Adrenal gland (tissue), 12 donors: ENCODE data around the gene ALKAL2. TPM values are rescaled to one million over a fixed set of nuclear protein-coding genes. Genes with fewer than 3 reads are reported as not detected.

Source experiments
- DNase-seq, 7 donors: peaks; one replicate each; pipeline ENCODE4 v3.0.0-alpha.2; 2019 to 2020
- H3K27ac ChIP-seq, 5 donors: fragments of 200-600 bp; sonication (generic) in 4 of 5; 1 replicate in 3 of 5; 2 replicates in 2 of 5; pipeline versions ENCODE4 v1.5.1 to v1.8.0; 2016 to 2020; ENCODE audit warnings: mild to moderate bottlenecking in 1 of 5
- H3K27me3 ChIP-seq: fragments of 200-600 bp; 2 replicates; pipeline ENCODE4 v1.8.0; 2021
- H3K36me3 ChIP-seq, 2 donors: fragments of 200-600 bp; replicated peaks in 1 of 2; 1 replicate in 1 of 2; 2 replicates in 1 of 2; pipeline versions ENCODE4 v1.5.1 to v1.8.0; 2018 to 2022
- H3K4me1 ChIP-seq, 2 donors: fragments of 200-600 bp; replicated peaks in 1 of 2; 1 replicate in 1 of 2; 2 replicates in 1 of 2; pipeline versions ENCODE4 v1.5.1 to v1.8.0; 2018 to 2021
- H3K4me3 ChIP-seq, 4 donors: fragments of 200-600 bp; sonication (generic) in 3 of 4; one replicate each; pipeline ENCODE4 v1.5.1; 2016 to 2018
- H3K9me3 ChIP-seq, 3 donors: fragments of 200-600 bp; sonication (generic) in 1 of 3; replicated peaks in 1 of 3; 1 replicate in 2 of 3; 2 replicates in 1 of 3; pipeline versions ENCODE4 v1.5.1 to v1.8.0; 2016 to 2021
- POLR2A ChIP-seq, 2 donors: fragments of 450-650 bp; IDR thresholded peaks; one replicate each; pipeline ENCODE4 v1.6.1; 2017; ENCODE audit warnings: antibody characterized with exemption in 2 of 2, mild to moderate bottlenecking in 2 of 2, moderate library complexity in 1 of 2
- WGBS, 4 donors: extraction: QIAGEN DNeasy Blood & Tissue Kit in 2 of 4; methylation state at CpG; one replicate each; pipeline versions ENCODE4 v1.1.5 to v1.1.7; 2013 to 2017; 5-methylcytosine and 5-hydroxymethylcytosine counted together
- intact Hi-C, 2 donors: fragments of 100-400 bp; cut with DNase I; formaldehyde crosslinking; loops; one replicate each; pipeline versions ENCODE4 v1.14.1 to v1.15.0; 2022 to 2023
- polyA plus RNA-seq, 3 donors: library from polyadenylated mRNA; stranded (reverse); fragments of 200-250 nt in 2 of 3; fragments of 350-450 nt in 1 of 3; fragmentation: Illumina TruSeq in 1 of 3; extraction: RNeasy Lipid Tissue Mini Kit (QIAGEN cat#74804) in 1 of 3; gene quantifications; one replicate each; pipeline ENCODE4 v1.2.3, GENCODE V29; 2013 to 2014
- total RNA-seq, 9 donors: library from RNA; depleted of rRNA in 4 of 9; stranded (reverse); fragments of >200 nt in 4 of 9; fragments of 120-200 nt in 1 of 9; fragmentation: NEBNext Ultra II Directional in 1 of 9; extraction: Animal tissue kit (Norgen Biotek cat#: 25700) in 1 of 9; gene quantifications; one replicate each; pipeline versions ENCODE4 v1.1.0 to v1.2.4, GENCODE V29; 2013 to 2023
- TF ChIP-seq, protein P1 (sequence below), 6 experiments: fragments of 450-650 bp in 4 of 6; fragments of 200-600 bp in 2 of 6; sonication (generic) in 1 of 6; IDR thresholded peaks; 1 replicate in 5 of 6; 2 replicates in 1 of 6; pipeline versions ENCODE4 v1.5.1 to v1.8.0; 2016 to 2021; ENCODE audit warnings: antibody characterized with exemption in 6 of 6, mild to moderate bottlenecking in 2 of 6, moderate library complexity in 1 of 6
- donor health status: healthy with polysubstance abuse.
- donor health status: Bipolar disorder and iron deficiency.
- donor health status: DM: yes; HTN: yes; CAD: no.
- donor health status: DM: no; HTN: no; CAD: no.
- donor health status: DM: no; HTN: no; CAD: no.
- donor health status: DM: yes; HTN: yes; CAD: no.

ALKAL2 gene
- total and polyA plus RNA-seq, 12 donors: 40.3 to 316 (median 141) TPM

DNA sequence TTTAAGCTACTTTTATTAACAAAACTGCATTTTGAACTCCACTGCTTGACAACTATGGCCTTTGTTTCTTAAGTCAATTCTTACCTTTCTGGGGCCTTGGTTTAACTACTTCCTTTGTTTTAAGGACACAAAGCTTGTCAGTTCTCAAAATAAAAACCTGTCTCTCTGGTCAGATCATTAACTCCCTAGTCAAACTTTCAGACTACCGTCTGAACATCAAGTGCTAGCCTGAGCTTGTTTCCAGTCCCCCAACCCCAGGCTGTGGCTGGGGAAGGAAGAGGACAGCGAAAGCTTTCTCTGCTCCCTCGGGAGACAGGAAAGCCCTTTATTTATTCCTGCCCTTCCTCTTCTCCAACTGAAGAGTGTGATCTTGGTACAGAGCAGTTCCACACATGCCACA is 25.8 kb downstream of the ALKAL2 start:
- intact Hi-C loops: no loop called here
- Histone ChIP-seq H3K36me3 (no peaks in the 10 kb centered on the region), H3K27me3 (no peaks in the 10 kb centered on the region), H3K9me3 (peaks cover 0 to 4% (median 0%) of the 10 kb centered on the region in 3 donors), H3K4me3 (no peak overlapping the region), H3K27ac (peak overlapping the region; percentile 16 to 85 (median 32)), H3K4me1 (peaks cover 6 to 48% of the 10 kb centered on the region in 2 donors)
- TF ChIP-seq, protein P1, sequence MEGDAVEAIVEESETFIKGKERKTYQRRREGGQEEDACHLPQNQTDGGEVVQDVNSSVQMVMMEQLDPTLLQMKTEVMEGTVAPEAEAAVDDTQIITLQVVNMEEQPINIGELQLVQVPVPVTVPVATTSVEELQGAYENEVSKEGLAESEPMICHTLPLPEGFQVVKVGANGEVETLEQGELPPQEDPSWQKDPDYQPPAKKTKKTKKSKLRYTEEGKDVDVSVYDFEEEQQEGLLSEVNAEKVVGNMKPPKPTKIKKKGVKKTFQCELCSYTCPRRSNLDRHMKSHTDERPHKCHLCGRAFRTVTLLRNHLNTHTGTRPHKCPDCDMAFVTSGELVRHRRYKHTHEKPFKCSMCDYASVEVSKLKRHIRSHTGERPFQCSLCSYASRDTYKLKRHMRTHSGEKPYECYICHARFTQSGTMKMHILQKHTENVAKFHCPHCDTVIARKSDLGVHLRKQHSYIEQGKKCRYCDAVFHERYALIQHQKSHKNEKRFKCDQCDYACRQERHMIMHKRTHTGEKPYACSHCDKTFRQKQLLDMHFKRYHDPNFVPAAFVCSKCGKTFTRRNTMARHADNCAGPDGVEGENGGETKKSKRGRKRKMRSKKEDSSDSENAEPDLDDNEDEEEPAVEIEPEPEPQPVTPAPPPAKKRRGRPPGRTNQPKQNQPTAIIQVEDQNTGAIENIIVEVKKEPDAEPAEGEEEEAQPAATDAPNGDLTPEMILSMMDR (IDR thresholded peaks at IDR 0.05): no peak
- no peak for TF ChIP-seq POLR2A (IDR thresholded peaks at IDR 0.05)
- DNase-seq: no peak
- 60 to 81% (median 79%) methylated on average over 3 of the region's 3 CpGs for WGBS, 4 donors

DNA sequence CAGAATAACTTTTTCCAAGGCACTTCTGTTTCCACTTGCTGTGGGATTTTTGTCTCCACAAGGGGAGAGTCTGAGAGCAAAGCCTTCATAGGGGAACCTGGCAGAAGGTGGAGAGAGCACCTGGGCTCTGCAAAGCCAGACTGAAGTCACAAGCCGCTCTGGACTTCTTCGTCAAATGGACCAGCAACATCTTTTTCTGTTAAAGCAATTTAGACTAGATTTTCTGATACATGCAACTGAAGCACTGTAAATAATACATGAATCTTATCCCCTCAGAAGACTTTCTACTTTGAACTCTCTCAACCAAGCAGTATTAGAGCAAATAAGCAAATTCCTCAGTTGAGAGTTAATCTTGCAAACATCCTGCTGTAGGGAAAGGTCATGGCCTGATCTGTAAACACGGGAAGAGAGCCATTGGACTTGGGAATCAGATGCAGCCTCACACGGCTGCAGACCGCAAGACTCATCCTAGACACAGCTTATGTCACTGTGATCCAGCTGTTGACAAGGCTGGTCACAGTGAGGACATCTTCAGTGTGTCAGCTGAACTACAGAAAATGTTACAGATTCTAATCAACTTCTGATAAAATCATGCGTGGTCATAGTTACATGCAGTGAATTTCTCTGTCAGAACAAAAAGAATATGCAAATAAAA is 27.3 kb downstream of the ALKAL2 start:
- 39 to 61% (median 47%) methylated on average over 4 to 6 of the region's 6 CpGs for WGBS, 4 donors
- H3K27me3 ChIP-seq: no peaks in the 10 kb centered on the region
- intact Hi-C loops: no loop called here
- H3K4me1 ChIP-seq: peaks cover 6 to 40% of the 10 kb centered on the region in 2 donors
- H3K27ac ChIP-seq: peak overlapping the region in 4 of 5 donors; percentile 2 to 85 (median 72)
- TF ChIP-seq POLR2A (IDR thresholded peaks at IDR 0.05): peak in 1 of 2 donors; percentile 57
- TF ChIP-seq, protein P1 (IDR thresholded peaks at IDR 0.05): no peak
- DNase-seq: peak in 5 of 7 donors; percentile 47 to 66 (median 58)
- peaks cover 0 to 4% (median 0%) of the 10 kb centered on the region in 3 donors for H3K9me3 ChIP-seq
- no peak overlapping the region for H3K4me3 ChIP-seq
- no peaks in the 10 kb centered on the region for H3K36me3 ChIP-seq

DNA sequence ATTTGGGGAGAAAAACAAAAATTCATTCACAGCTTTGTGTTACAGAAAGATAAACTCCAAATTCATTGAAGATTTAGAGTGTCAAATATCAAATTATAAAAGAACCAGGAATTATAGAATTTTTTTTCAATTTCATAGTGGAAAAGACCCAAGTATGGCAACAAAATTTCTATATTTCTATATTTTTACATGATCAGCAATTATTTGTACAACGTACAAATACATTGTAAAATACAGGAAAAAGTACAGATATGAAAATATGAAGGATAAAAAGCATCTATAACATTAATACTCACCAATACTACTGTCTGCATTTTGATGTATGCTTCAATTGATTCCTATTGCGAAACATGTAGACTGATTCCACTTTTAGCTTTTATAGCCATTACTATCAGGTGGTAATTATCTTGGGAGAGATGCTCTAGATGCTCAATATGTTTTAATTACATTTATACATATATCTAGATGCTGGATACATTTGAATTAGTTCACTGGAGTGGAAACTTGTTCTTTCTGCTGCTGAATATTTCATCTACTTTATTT is 28.0 kb downstream of the ALKAL2 start:
- H3K27me3 ChIP-seq: no peaks in the 10 kb centered on the region
- no peak overlapping the region for H3K4me3 ChIP-seq
- DNase-seq: no peak
- peaks cover 0 to 4% (median 0%) of the 10 kb centered on the region in 3 donors for H3K9me3 ChIP-seq
- H3K4me1 ChIP-seq: peaks cover 6 to 39% of the 10 kb centered on the region in 2 donors
- peak overlapping the region in 1 of 5 donors; percentile 62 for H3K27ac ChIP-seq
- 95 to 99% (median 96%) methylated on average over 2 of the region's 2 CpGs for WGBS, 4 donors
- no peaks in the 10 kb centered on the region for H3K36me3 ChIP-seq
- intact Hi-C loops: no loop called here
- no peak for TF ChIP-seq POLR2A (IDR thresholded peaks at IDR 0.05)
- TF ChIP-seq, protein P1 (IDR thresholded peaks at IDR 0.05): no peak

DNA sequence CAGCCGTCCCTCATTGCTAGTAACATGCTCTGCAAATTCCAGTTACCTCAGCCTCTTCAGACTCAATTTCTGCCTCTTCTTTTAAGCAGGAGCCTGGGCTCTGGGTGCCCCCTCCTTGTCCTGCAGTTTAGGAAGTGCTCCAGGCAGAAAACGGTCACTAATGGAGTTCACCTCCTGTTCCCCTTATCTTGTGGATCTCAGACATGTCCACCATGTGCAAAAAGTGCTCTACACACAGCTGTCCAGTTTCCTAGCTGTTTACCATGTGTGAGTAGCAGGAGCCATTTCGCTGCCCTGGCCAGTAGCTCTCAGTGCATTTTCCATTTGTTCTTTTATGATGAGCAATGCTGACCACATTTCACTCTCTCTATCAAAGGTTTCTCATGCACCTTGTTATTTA is 29.0 kb downstream of the ALKAL2 start:
- no peak overlapping the region for H3K27ac ChIP-seq
- TF ChIP-seq, protein P1 (IDR thresholded peaks at IDR 0.05): no peak
- no peak for TF ChIP-seq POLR2A (IDR thresholded peaks at IDR 0.05)
- 92 to 97% (median 94%) methylated on average over 3 of the region's 3 CpGs for WGBS, 4 donors

More for the DNA sequence above, 29.0 kb downstream of the ALKAL2 start:
- intact Hi-C loops: no loop called here
- no peak for DNase-seq
- no peak overlapping the region for H3K4me3 ChIP-seq
- H3K36me3 ChIP-seq: no peaks in the 10 kb centered on the region
- no peaks in the 10 kb centered on the region for H3K27me3 ChIP-seq
- peaks cover 0 to 4% (median 0%) of the 10 kb centered on the region in 3 donors for H3K9me3 ChIP-seq
- H3K4me1 ChIP-seq: peaks cover 6 to 39% of the 10 kb centered on the region in 2 donors
